WTC11 (cell line): ENCODE results near the gene PRPSAP1. TPM values are rescaled to one million over a fixed set of nuclear protein-coding genes. Genes with fewer than 3 reads are reported as not detected.
"Not testable (repeated sequence)": the region's sequence is repeated elsewhere in the genome, so short reads cannot be mapped to it uniquely, and the experiment has no call there.

Experiments
- ATAC-seq: fragments of 200-7000 bp; cut with Tn5 transposase; 2 replicates; pipeline ENCODE4 v1.10.0; 2021; ENCODE audit warnings: mild to moderate bottlenecking, moderate library complexity
- CTCF ChIA-PET: fragments of 300-600 bp; sonication (Branson Sonifier 250); formaldehyde crosslinking; loops from one replicate; lab custom pipeline; 2021; ENCODE audit warnings: antibody characterized with exemption; lab: Charles Lee
- POLR2A ChIA-PET: fragments of 350-600 bp; sonication (Branson Sonifier 250); formaldehyde crosslinking; loops from one replicate; lab custom pipeline; 2021; ENCODE audit warnings: antibody characterized with exemption; lab: Charles Lee
- DNase-seq: peaks from one replicate; pipeline ENCODE4 v3.0.0; 2021; ENCODE audit warnings: low spot score
- H3K27ac Mint-ChIP-seq: 2 replicates; pipeline ENCODE4 v1.8.0; 2021; ENCODE audit warnings: mixed read lengths
- H3K27me3 Mint-ChIP-seq: 2 replicates; pipeline ENCODE4 v1.8.0; 2021; ENCODE audit warnings: low read depth, mild to moderate bottlenecking, moderate library complexity, mixed read lengths
- H3K36me3 Mint-ChIP-seq: 2 replicates; pipeline ENCODE4 v1.8.0; 2021; ENCODE audit warnings: mixed read lengths
- H3K4me1 Mint-ChIP-seq: 2 replicates; pipeline ENCODE4 v1.8.0; 2022; ENCODE audit warnings: mixed read lengths
- H3K4me3 Mint-ChIP-seq: 2 replicates; pipeline ENCODE4 v1.8.0; 2021; ENCODE audit warnings: mild to moderate bottlenecking, moderate library complexity, mixed read lengths
- H3K9me3 Mint-ChIP-seq: 2 replicates; pipeline ENCODE4 v1.8.0; 2021; ENCODE audit warnings: mixed read lengths
- ATF6 ChIP-seq: sonication (generic); formaldehyde crosslinking; IDR thresholded peaks from 2 replicates; pipeline ENCODE4 v1.8.1; 2023; ENCODE audit warnings: mild to moderate bottlenecking, missing genetic modification reagents
- ERG ChIP-seq: fragments of 250-450 bp; sonication (Bioruptor Pico); IDR thresholded peaks from 2 replicates; pipeline ENCODE4 v1.8.0; 2021; ENCODE audit warnings: mild to moderate bottlenecking
- ESRRA ChIP-seq: sonication (generic); formaldehyde crosslinking; IDR thresholded peaks from 2 replicates; pipeline ENCODE4 v1.8.1; 2022; ENCODE audit warnings: mild to moderate bottlenecking, missing genetic modification reagents, borderline replicate concordance
- ETV6 ChIP-seq: sonication (generic); formaldehyde crosslinking; IDR thresholded peaks from 2 replicates; pipeline ENCODE4 v1.8.1; 2022; ENCODE audit warnings: mild to moderate bottlenecking, missing genetic modification reagents
- FOXJ3 ChIP-seq: sonication (generic); formaldehyde crosslinking; IDR thresholded peaks from 2 replicates; pipeline ENCODE4 v1.9.0; 2021; ENCODE audit warnings: missing genetic modification reagents, mild to moderate bottlenecking, borderline replicate concordance
- FOXK1 ChIP-seq: sonication (generic); formaldehyde crosslinking; IDR thresholded peaks from 2 replicates; pipeline ENCODE4 v1.8.0; 2022; ENCODE audit warnings: mild to moderate bottlenecking, moderate library complexity, missing genetic modification reagents
- FOXP4 ChIP-seq: sonication (generic); formaldehyde crosslinking; IDR thresholded peaks from 2 replicates; pipeline ENCODE4 v1.8.0; 2022; ENCODE audit warnings: mild to moderate bottlenecking, missing genetic modification reagents
- GABPB1 ChIP-seq: sonication (generic); formaldehyde crosslinking; IDR thresholded peaks from 2 replicates; pipeline ENCODE4 v1.8.1; 2023; ENCODE audit warnings: mild to moderate bottlenecking, missing genetic modification reagents
- HMGXB4 ChIP-seq: sonication (generic); formaldehyde crosslinking; IDR thresholded peaks from 2 replicates; pipeline ENCODE4 v1.8.1; 2023; ENCODE audit warnings: mild to moderate bottlenecking, moderate library complexity, missing genetic modification reagents
- JAZF1 ChIP-seq: fragments of 250-450 bp; sonication (Bioruptor Pico); IDR thresholded peaks from 2 replicates; pipeline ENCODE4 v1.9.0; 2021; ENCODE audit warnings: moderate library complexity, mild to moderate bottlenecking, inconsistent platforms
- JUN ChIP-seq: sonication (generic); formaldehyde crosslinking; IDR thresholded peaks from 2 replicates; pipeline ENCODE4 v1.8.0; 2023; ENCODE audit warnings: mild to moderate bottlenecking, missing genetic modification reagents
- MAX ChIP-seq: sonication (generic); formaldehyde crosslinking; IDR thresholded peaks from 2 replicates; pipeline ENCODE4 v1.8.0; 2022; ENCODE audit warnings: mild to moderate bottlenecking, missing genetic modification reagents
- MXD4 ChIP-seq: fragments of 250-450 bp; sonication (Bioruptor Pico); IDR thresholded peaks from 2 replicates; pipeline ENCODE4 v1.8.0; 2021; ENCODE audit warnings: mild to moderate bottlenecking, moderate library complexity, borderline replicate concordance
- PREB ChIP-seq: sonication (generic); formaldehyde crosslinking; IDR thresholded peaks from 2 replicates; pipeline ENCODE4 v1.8.1; 2022; ENCODE audit warnings: mild to moderate bottlenecking, missing genetic modification reagents, moderate library complexity, borderline replicate concordance
- USF1 ChIP-seq: sonication (generic); formaldehyde crosslinking; IDR thresholded peaks from 2 replicates; pipeline ENCODE4 v1.8.0; 2022; ENCODE audit warnings: mild to moderate bottlenecking, missing genetic modification reagents
- ZBTB21 ChIP-seq: sonication (generic); formaldehyde crosslinking; IDR thresholded peaks from 2 replicates; pipeline ENCODE4 v1.8.1; 2023; ENCODE audit warnings: mild to moderate bottlenecking, missing genetic modification reagents, borderline replicate concordance
- ZNF232 ChIP-seq: sonication (generic); formaldehyde crosslinking; IDR thresholded peaks from 2 replicates; pipeline ENCODE4 v1.8.0; 2022; ENCODE audit warnings: mild to moderate bottlenecking, missing genetic modification reagents
- total RNA-seq: library from RNA; stranded (reverse); gene quantifications from 3 replicates; pipeline ENCODE4 v1.2.3, GENCODE V29; 2021

PRPSAP1 gene
- total RNA-seq, 1 experiment from 2014 or later: 56.5 TPM

- no peak for ATAC-seq
- POLR2A ChIA-PET: no interaction called here
- no peak for DNase-seq
- Mint-ChIP-seq H3K9me3 (no peaks in the 10 kb centered on the region), H3K27ac (no peak overlapping the region), H3K36me3 (peaks cover 23% of the 10 kb centered on the region), H3K4me1 (peaks cover 22% of the 10 kb centered on the region), H3K27me3 (no peaks in the 10 kb centered on the region), H3K4me3 (no peak overlapping the region)
- 0 out of 2 replicates have a peak, but pooled peaks have one; percentile 13 for TF ChIP-seq GABPB1 (CRISPR knock-in tag)
- no peak for TF ChIP-seq USF1 (CRISPR knock-in tag)
- CTCF ChIA-PET: interaction anchor here (4.4 kb wide), 1 partner anchor 47 kb away, joined by 32 read pairs; no protein-coding TSS in a partner anchor
These were observed 3.3 kb downstream of the PRPSAP1 start for GRCh38 chr17:76350463-76350862.

- H3K4me3 Mint-ChIP-seq, H3K9me3 Mint-ChIP-seq, H3K4me1 Mint-ChIP-seq, H3K27me3 Mint-ChIP-seq, H3K27ac Mint-ChIP-seq, ATAC-seq, POLR2A ChIA-PET, CTCF ChIA-PET, DNase-seq: not testable (repeated sequence)
- peaks cover 41% of the 10 kb centered on the region for H3K36me3 Mint-ChIP-seq
These were observed 6.8 kb downstream of the PRPSAP1 start for GRCh38 chr17:76346936-76347335.

GRCh38 chr17:76345377-76345974 lies 8.2 kb downstream of the PRPSAP1 start:
- Mint-ChIP-seq H3K36me3 (peaks cover 45% of the 10 kb centered on the region), H3K27ac (no peak overlapping the region), H3K4me3 (no peak overlapping the region), H3K9me3 (no peaks in the 10 kb centered on the region), H3K4me1 (no peaks in the 10 kb centered on the region), H3K27me3 (no peaks in the 10 kb centered on the region)
- ATAC-seq (no peak), DNase-seq (no peak)
- POLR2A ChIA-PET: interaction anchor here (0.8 kb wide), 1 partner anchor 52 kb away, joined by 3 read pairs; no protein-coding TSS in a partner anchor
- TF ChIP-seq GABPB1 (CRISPR knock-in tag) (peak; percentile 99), ERG (no peak)
- CTCF ChIA-PET: no interaction called here

- ChIA-PET POLR2A (interaction anchor here (1.1 kb wide), 1 partner anchor 11 kb away, joined by 3 read pairs; the partner anchor contains the start of gene PRPSAP1), CTCF (interaction anchor here (0.8 kb wide), 1 partner anchor 63 kb away, joined by 3 read pairs; no protein-coding TSS in a partner anchor)
- no peaks in the 10 kb centered on the region for H3K4me1 Mint-ChIP-seq
- peaks cover 42% of the 10 kb centered on the region for H3K36me3 Mint-ChIP-seq
- H3K4me3 Mint-ChIP-seq: no peak overlapping the region
- H3K27me3 Mint-ChIP-seq: no peaks in the 10 kb centered on the region
- DNase-seq (no peak), ATAC-seq (no peak)
- no peak overlapping the region for H3K27ac Mint-ChIP-seq
- no peaks in the 10 kb centered on the region for H3K9me3 Mint-ChIP-seq
- TF ChIP-seq FOXK1 (CRISPR knock-in tag) (no peak), ESRRA (CRISPR knock-in tag) (no peak), JUN (CRISPR knock-in tag) (no peak), ZNF232 (CRISPR knock-in tag) (no peak), MXD4 (no peak), FOXP4 (no peak), JAZF1 (no peak), MAX (CRISPR knock-in tag) (no peak), ATF6 (CRISPR knock-in tag) (no peak), FOXJ3 (CRISPR knock-in tag) (no peak), ZBTB21 (CRISPR knock-in tag) (no peak), HMGXB4 (CRISPR knock-in tag) (no peak), PREB (CRISPR knock-in tag) (no peak), GABPB1 (CRISPR knock-in tag) (no peak), ETV6 (CRISPR knock-in tag) (no peak)
These were observed 10.6 kb downstream of the PRPSAP1 start for GRCh38 chr17:76343106-76343505.
